ENCODE data around the gene SPINK9.

The SPINK9 gene

DNA sequence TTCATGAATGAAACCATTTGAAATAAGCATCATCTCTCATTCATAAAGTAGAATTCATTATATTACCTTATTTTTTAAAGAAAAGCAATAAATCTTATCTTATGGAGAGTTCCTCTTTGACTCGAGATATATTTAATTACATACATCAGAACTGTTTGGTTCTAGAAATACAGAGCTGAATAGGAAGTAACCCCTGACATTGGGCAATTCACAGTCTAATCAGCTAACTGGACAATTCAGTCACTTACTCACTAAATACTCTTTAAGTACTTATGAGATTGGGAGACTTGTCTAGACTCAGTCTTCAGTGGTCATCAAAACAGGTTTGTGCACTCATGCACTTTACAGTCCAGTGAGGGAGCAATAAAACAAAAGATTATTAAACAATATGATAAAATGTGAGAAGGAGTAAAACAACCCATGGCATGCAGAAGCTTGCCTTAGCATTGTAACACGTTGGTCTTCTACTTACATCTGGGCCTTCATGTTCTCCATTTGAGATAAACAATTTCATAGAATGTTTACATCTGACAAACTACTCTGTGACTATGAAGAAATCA is 36.9 kb downstream of the SPINK9 start:
- DNase-seq, result no peak

DNA sequence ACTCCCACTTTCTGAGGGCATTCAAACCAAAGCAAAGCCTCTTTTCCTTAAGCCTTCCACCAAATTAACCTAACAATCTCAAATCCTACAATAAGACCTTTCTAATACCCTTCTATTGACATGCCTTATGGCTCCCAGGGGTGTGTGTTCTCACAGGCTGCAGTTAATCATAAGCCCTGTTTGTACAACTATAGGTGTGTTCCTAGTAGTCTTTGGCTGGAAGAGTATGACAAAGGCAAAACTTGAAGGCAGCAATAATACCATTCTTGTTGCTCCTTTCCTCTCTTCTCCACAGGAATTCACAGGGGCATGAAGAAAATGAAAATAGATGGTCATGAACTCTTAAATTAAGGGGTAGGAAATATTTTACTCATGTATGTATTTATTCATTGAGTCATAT is 37.5 kb downstream of the SPINK9 start:
- DNase-seq, result peak; percentile 24

DNA sequence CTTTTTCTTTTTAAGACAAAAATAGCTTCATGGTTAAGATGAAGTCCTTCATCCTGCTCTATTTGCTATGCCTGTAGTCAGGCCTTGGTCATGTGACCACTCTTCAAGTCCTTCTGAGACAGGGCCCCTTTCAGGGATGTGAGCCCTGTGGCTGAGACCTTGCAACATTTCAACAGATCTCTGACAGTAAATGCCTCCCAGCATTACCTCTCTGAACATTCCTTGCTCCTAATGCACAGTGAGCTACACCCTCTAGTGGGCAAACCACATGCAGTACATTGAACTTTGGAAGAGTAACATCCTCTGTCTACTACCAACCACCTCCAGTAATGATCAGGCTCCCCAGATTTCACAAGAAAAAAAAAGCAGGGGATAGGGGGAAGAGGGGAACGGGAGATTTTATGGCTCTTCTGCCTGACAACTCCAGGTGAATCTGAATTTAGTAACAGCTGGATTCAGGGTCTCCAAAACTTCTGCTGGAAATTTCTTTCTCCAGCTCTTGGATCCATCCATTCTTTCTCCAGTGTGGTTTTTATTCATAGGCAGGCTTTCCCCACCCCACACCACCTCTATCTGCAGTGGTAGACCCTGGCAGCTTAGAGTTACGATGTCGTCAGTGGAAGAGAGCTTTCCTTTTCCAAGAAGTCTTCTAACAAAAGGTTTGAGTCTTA is 39.5 kb downstream of the SPINK9 start:
- peak; percentile 79 for DNase-seq

DNA sequence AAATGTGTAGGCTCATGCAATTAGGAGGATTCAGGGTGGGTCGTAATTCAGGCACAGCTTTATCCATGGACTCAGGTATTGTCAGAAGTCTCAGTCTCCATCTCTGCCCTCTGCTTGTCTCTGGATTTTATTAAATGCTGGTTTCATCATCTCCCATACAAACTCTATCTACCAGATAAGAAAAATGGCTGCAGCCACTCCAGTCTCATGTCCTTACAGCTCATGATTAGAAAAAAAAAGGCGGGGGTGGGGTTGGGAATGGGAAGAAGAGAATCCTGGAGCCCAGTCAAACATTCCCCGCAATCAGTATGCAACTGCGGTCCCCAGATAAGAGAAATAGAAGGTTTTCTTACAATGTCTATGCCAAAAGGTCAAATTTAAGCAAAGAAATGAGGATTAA is 40.8 kb downstream of the SPINK9 start:
- no peak for DNase-seq

DNA sequence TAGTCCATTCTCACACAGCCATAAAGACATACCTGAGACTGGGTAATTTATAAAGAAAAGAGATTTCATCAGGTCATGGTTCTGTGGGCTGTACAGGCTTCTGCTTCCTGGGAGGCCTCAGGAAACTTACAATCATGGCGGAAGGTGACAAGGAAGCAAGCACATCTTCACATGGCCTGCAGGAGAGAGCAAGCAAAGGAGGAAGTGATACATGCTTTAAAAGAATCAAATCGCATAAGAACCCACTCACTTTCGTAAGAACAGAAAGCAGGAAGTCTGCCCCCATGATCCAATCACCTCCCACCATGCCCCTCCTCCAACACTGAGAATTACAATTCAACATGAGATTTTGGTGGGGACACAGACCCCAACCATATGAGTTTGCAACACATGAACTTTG is 43.3 kb downstream of the SPINK9 start:
- no peak for DNase-seq

DNA sequence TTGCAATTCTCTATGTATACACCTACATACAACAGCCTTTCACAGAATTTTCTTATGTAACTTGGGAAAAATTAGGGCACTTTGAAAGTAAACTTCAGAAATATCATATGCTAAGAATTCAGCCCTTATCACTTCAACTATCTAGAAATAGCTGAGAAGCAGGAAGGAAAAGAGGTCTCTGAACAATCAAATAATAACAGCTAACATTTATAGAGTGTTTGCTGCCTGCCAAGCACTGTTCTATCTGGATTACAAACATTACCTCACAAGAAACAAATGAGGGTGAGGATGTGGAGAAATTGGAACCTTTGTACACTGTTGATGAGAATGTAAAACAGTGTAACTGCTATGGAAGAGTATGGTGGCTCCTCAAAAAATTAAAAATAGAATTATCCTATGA is 44.0 kb downstream of the SPINK9 start:
- no peak for DNase-seq

DNA sequence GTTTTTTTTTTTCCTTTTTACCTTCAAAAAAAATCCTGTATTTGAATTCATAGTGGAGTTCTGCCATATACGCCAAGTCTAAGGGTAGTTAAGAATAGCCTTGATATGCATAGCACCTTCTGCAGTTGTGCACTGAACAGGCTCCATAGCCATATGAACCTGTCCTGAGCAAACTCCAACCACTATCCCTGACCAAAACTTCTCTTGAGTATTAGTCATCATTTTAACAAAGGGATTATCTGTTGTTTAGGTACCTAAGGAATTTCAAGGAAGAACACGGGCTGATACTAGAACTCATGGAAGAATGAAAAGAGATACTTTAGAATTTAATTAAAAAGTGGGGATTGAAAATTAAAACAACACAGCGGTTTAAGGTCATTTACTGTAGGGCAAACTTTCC is 46.5 kb downstream of the SPINK9 start:
- no peak for DNase-seq

DNA sequence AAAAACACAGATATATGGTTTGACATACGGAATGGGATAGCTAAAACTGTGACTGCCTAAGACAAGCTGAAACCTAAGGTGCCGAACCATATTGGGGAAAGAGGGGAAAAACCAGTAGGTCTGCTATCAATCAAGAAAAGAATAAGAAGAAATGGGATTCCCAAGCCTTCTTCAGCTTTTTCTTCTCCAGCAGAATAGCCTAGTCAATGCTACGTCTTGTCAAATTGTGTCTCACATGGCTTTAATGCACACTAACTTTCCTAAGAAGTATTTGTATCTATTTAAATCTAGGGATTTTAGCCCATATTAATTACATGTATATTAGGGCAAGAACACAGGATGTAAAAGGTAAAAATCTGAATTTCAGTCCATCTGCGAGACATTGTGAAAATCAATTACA is 47.6 kb downstream of the SPINK9 start:
- peak; percentile 40 for DNase-seq

DNA sequence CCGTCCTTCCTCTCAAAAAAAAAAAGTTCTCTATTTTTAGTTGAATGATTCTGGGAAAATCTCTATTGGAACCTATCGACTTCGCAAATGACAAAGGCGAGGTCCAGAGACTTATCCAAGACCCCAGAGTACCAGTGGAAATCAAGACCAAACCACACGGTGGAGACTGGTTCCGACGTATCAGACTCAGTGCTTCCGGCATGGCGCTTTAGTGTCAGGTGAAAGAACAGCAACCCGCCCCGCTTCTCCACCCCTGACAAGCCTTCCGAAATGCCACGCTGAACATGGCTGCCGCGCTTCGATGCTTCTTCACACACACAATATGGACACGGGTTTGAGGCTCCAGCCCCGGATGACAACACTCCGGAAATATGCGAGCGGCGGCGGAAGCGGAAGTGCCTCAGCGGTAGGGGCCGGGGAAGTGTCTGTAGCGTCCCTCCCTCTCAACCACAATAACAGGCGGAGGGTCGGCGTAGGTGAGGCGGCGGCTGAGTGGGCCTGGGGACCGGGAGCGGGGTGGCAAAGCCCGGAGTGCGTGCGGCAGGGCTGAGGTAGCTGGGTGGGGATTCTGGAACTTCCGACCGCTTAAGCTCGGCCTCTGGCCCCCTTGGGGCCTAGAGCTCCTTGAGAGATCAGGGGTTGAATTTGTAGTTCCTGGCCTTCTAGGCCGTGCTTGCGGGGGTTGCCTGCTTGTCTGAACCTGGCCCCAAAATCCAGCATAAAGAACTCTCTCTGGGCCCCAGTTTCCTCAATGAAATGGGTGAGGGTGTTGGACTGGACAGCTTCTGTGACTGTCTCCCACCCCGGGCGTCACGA is 48.4 kb downstream of the SPINK9 start, which contains the start of gene FBXO38:
Gene FBXO38 (plus strand): TSS at position 395 of the 816 bp plus-strand sequence. CDS start 10,819 bp downstream, outside the sequence.
- peak; percentile 99 for DNase-seq

DNA sequence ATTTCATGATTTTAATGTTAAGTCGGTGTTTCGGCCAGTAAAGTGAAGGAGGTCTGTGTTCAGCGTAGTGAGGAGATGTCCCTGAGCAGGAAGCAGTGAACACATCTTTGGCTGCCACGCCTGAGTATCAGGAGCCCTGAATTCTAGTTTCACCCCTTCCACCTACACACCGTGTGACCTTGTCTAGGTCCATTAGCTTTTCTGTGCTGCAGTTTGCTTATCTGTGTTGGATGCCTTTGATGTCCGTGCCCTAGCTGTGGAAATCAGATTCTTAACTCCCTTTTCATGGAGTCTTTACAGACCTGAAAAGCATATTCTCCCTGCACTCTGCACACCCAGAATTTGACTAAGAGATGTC is 49.0 kb downstream of the SPINK9 start:
- DNase-seq, result peak; percentile 40

DNA sequence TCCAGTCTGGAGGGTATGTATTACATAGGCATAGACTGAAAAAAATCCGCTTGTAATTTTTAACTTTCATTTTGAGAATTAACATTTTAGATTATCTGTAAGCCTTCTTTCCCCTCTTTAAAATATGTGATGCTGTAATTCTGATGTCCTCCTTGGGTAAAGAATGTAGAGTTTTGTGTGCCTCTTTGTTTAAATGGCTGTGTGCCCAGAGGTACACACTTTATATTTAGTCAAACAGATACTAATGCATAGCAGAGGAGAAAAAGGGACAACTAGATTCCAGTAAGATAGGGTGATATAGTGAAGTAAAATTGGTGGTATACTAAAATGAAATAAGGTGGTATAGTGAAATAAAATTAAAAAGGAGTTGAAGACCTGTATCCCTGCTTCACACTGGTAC is 49.7 kb downstream of the SPINK9 start:
- DNase-seq, result no peak

DNA sequence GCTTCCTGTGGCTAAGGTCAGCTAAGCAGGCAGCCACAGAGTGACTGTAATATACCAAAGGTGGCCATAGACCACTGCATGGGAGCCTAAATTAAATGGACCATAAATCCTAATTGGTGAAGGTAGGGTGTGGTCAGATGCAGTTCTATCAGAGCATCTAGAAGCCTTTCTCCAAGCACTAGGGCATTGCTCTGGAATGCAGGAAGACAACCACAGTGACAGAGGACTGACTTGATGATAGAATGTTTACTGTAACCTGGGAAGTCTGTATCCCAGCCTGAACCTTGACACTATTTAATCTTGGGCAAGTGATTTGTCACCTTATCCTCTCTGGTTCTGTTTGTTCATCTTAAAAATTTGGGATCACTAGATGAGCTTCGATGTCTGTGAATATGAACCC is 50.7 kb downstream of the SPINK9 start:
- DNase-seq, result no peak

DNA sequence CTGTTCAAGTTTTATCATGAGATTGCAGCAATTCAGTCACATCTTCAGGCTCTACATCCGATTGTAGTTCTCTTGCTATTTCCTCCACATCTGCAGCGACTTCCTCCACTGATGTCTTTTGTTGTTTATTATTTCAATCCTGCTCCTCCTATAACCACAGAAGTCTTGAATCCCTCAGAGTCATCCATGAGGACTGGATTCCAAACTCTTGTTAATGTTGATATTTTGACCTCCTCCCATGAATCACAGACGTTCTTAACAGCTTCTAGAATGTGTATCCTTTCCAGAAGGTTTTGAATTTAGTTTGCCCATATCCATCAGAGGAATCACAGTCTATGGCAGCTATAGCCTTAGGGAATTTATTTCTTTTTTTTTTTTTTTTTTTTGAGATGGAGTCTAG is 52.0 kb downstream of the SPINK9 start:
- no peak for DNase-seq

DNA sequence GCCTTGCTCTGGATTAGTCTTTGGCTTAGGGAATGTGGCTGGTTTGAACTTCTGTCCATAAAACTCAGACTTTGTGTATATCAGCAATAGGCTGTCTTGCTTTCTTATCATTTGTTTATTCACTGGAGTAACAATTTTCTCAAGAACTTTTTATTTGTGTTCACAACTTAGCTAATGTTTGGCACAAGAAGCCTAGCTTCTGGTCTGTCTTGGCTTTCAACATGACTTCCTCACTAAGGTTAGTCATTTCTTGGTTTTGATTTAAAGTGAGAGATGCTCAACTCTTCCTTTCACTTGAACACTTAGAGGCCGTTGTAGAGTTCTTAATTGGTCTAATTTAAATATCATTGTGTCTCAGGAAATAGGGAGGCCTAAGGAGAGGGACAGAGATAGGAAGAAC is 53.3 kb downstream of the SPINK9 start:
- DNase-seq, result no peak

All from NCI-H69 (cell line).